OCI-LY7 (cell line): Measurements from ENCODE around the gene CNTRL.

Source experiments
- EZH2phosphoT487 ChIP-seq: fragments of 200-600 bp; sonication (generic); IDR thresholded peaks from 2 replicates; pipeline ENCODE4 v1.6.1; 2018; ENCODE audit warnings: low read depth, borderline replicate concordance, mild to moderate bottlenecking, mixed run types, antibody characterized with exemption, low read length, moderate library complexity, mixed read lengths
- TF ChIP-seq, protein P1 (sequence below): fragments of 200-600 bp; sonication (generic); conservative IDR thresholded peaks from 2 replicates; pipeline ENCODE4 v1.5.1; 2014; ENCODE audit warnings: mild to moderate bottlenecking, antibody characterized with exemption, low read length, moderate library complexity, mixed read lengths

- TF ChIP-seq, protein P1, sequence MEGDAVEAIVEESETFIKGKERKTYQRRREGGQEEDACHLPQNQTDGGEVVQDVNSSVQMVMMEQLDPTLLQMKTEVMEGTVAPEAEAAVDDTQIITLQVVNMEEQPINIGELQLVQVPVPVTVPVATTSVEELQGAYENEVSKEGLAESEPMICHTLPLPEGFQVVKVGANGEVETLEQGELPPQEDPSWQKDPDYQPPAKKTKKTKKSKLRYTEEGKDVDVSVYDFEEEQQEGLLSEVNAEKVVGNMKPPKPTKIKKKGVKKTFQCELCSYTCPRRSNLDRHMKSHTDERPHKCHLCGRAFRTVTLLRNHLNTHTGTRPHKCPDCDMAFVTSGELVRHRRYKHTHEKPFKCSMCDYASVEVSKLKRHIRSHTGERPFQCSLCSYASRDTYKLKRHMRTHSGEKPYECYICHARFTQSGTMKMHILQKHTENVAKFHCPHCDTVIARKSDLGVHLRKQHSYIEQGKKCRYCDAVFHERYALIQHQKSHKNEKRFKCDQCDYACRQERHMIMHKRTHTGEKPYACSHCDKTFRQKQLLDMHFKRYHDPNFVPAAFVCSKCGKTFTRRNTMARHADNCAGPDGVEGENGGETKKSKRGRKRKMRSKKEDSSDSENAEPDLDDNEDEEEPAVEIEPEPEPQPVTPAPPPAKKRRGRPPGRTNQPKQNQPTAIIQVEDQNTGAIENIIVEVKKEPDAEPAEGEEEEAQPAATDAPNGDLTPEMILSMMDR: no peak
- no peak for TF ChIP-seq EZH2phosphoT487
Measured at GRCh38 chr9:121098567-121099198, 23.9 kb downstream of the CNTRL start.
